BJ (cell line): ENCODE results near the gene TSKS. TPM values are rescaled to one million over a fixed set of nuclear protein-coding genes. Genes with fewer than 3 reads are reported as not detected.
A peak's percentile ranks its signal among the peaks of the same experiment; 100 is the strongest.

Experiments used
- CTCF ChIA-PET: fragments of 350-600 bp; formaldehyde crosslinking; extraction: SDS; loops from one replicate; lab custom pipeline; 2021; ENCODE audit warnings: antibody characterized with exemption, inconsistent platforms; lab: Yijun Ruan, JAX
- POLR2A ChIA-PET: fragments of 300-600 bp; sonication (Branson Sonifier 250); formaldehyde crosslinking; extraction: SDS; loops from one replicate; lab custom pipeline; 2021; ENCODE audit warnings: antibody characterized with exemption; lab: Charles Lee
- DNase-seq: peaks from one replicate; pipeline ENCODE4 v3.0.0-alpha.2; 2011; ENCODE audit warnings: low read depth
- H3K27me3 ChIP-seq: 2 replicates; pipeline ENCODE4 v1.6.0; 2011; ENCODE audit warnings: low read length; ENCODE audit not compliant: control insufficient read depth, insufficient read depth
- H3K36me3 ChIP-seq: 2 replicates; pipeline ENCODE4 v1.5.1; 2011; ENCODE audit warnings: low read length; ENCODE audit not compliant: control insufficient read depth, insufficient read depth
- H3K4me3 ChIP-seq: 2 replicates; pipeline ENCODE4 v1.5.1; 2011; ENCODE audit warnings: low read depth, mild to moderate bottlenecking, control low read depth, low read length
- polyA plus RNA-seq: library from polyadenylated mRNA; depleted of rRNA; stranded (reverse); fragments of >200 nt; gene quantifications from 2 replicates; pipeline ENCODE4 v1.2.3, GENCODE V29; 2011
- TF ChIP-seq, protein P1 (sequence below): IDR thresholded peaks from 2 replicates; pipeline ENCODE4 v1.5.1; 2011; ENCODE audit warnings: low read depth, mild to moderate bottlenecking, control low read depth, inconsistent platforms, low read length, moderate library complexity; ENCODE audit not compliant: insufficient read depth

The TSKS gene
- polyA plus RNA-seq, 1 experiment, result 0.15 TPM

GRCh38 chr19:49767381-49767780 lies 4.3 kb upstream of the TSKS start:
- Histone ChIP-seq H3K27me3 (no peaks in the 10 kb centered on the region), H3K36me3 (peaks cover 5% of the 10 kb centered on the region), H3K4me3 (peak overlapping the region; percentile 93)
- no peak for DNase-seq
- ChIA-PET CTCF (interaction anchor here (1.0 kb wide), 2 partner anchors 53 to 95 kb away, joined by 3 to 4 read pairs; no protein-coding TSS in a partner anchor), POLR2A (no interaction called here)
- TF ChIP-seq, protein P1, sequence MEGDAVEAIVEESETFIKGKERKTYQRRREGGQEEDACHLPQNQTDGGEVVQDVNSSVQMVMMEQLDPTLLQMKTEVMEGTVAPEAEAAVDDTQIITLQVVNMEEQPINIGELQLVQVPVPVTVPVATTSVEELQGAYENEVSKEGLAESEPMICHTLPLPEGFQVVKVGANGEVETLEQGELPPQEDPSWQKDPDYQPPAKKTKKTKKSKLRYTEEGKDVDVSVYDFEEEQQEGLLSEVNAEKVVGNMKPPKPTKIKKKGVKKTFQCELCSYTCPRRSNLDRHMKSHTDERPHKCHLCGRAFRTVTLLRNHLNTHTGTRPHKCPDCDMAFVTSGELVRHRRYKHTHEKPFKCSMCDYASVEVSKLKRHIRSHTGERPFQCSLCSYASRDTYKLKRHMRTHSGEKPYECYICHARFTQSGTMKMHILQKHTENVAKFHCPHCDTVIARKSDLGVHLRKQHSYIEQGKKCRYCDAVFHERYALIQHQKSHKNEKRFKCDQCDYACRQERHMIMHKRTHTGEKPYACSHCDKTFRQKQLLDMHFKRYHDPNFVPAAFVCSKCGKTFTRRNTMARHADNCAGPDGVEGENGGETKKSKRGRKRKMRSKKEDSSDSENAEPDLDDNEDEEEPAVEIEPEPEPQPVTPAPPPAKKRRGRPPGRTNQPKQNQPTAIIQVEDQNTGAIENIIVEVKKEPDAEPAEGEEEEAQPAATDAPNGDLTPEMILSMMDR, result no peak

DNA sequence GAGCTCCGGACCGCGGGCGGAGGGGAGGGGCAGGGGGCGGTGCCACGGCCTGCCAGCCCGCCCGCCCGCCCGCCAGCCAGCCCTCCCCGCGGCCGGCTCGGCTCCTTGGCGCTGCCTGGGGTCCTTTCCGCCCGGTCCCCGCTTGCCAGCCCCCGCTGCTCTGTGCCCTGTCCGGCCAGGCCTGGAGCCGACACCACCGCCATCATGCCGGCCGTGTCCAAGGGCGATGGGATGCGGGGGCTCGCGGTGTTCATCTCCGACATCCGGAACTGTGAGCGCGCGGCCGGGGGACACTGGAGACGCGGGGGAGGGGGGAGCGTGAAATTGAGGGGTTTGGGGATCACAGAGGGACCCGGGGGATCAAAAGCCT lies 3.8 kb upstream of the TSKS start, which contains the start of gene AP2A1:
TSS of gene AP2A1 (plus strand) at position 72 of the 370 bp plus-strand sequence. CDS start at position 205, 133 bp downstream.
- no peaks in the 10 kb centered on the region for H3K27me3 ChIP-seq
- H3K4me3 ChIP-seq, result peak within 1 kb of the TSS; percentile 93
- POLR2A ChIA-PET, result interaction anchor here (0.6 to 0.9 kb wide), 3 partner anchors 9 to 122 kb away, joined by 4 to 5 read pairs (median 4); no protein-coding TSS in a partner anchor
- peaks cover 5% of the 10 kb centered on the region for H3K36me3 ChIP-seq
- CTCF ChIA-PET, result interaction anchor here (1.0 to 2.1 kb wide), 2 partner anchors 49 to 94 kb away, joined by 4 to 7 read pairs; no protein-coding TSS in a partner anchor
- TF ChIP-seq, protein P1, result no peak
- no peak for DNase-seq

DNA sequence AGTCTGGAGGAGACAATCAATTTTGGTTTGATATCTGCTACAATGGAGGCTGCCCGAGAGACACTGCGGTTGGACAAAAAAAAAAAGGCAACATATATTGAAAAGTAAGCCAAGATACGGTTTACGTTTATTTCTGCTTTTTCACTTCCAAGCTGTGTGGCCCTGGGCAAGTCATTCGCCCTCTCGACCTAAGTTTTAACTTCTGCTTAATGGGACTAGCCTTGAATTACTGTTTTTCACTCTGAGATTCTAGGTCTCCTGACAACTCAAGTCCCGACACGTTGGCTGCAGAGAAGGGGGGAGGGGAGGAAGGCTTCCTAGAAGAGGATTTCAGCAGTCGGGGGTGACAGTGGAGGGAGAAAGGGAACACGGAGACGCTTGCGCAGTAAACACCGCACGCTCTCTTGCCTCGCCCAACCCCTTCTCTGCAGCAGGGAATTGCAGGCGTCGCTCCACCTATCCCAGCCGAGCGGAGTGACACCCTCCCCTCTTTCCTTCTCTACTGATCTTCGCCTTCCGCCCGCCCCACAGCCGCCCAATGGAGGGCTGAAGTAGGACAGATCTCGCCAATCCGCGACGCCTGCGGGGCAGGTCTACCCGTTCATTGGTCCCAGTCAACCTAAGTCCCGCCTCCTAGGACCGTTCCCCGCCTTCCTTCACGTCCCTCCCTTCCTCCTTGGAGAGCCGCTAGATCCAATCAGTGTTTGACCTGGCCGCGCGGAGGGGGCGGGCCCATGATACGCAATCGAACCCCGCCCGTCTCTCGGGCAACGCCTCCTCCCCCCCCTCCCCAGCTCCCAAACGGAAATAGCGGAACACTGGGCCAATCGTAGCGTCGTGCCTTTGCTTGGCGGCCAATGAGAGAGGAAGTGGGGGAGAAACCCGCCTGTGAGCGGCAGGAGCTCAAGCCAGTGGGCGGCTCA lies 3.2 kb upstream of the TSKS start:
- POLR2A ChIA-PET, result interaction anchor here (0.6 to 0.9 kb wide), 4 partner anchors 8 to 234 kb away, joined by 3 to 5 read pairs (median 4); no protein-coding TSS in a partner anchor
- TF ChIP-seq, protein P1, result no peak
- CTCF ChIA-PET, result interaction anchor here (0.6 to 2.1 kb wide), 6 partner anchors 15 to 94 kb away, joined by 3 to 7 read pairs (median 4); no protein-coding TSS in a partner anchor

DNA sequence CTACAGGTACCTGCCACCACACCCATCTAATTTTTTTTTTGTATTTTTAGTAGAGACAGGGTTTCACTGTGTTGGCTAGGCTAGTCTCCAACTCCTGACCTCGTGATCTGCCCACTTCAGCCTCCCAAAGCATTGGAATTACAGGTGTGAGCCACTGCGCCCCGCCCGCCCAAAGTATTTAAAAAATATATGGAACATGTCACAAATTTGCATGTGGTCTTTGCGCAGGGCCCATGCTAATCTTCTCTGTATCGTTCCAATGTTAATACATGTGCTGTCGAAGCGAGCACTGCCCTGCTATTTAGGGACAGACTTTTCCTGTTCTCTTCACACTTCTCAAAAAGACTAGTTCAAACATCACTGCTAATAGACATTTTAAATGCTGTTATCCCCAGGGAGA lies 1.2 kb upstream of the TSKS start:
- Histone ChIP-seq H3K36me3 (peaks cover 1% of the 10 kb centered on the region), H3K4me3 (no peak overlapping the region), H3K27me3 (no peaks in the 10 kb centered on the region)
- TF ChIP-seq, protein P1, result no peak
- ChIA-PET CTCF (interaction anchor here (0.7 kb wide), 1 partner anchor 102 kb away, joined by 4 read pairs; no protein-coding TSS in a partner anchor), POLR2A (no interaction called here)
- DNase-seq, result no peak

More for the DNA sequence above, 3.2 kb upstream of the TSKS start:
- Histone ChIP-seq H3K4me3 (peak overlapping the region; percentile 9), H3K36me3 (peaks cover 1% of the 10 kb centered on the region), H3K27me3 (no peaks in the 10 kb centered on the region)
- peak; percentile 100 for DNase-seq

DNA sequence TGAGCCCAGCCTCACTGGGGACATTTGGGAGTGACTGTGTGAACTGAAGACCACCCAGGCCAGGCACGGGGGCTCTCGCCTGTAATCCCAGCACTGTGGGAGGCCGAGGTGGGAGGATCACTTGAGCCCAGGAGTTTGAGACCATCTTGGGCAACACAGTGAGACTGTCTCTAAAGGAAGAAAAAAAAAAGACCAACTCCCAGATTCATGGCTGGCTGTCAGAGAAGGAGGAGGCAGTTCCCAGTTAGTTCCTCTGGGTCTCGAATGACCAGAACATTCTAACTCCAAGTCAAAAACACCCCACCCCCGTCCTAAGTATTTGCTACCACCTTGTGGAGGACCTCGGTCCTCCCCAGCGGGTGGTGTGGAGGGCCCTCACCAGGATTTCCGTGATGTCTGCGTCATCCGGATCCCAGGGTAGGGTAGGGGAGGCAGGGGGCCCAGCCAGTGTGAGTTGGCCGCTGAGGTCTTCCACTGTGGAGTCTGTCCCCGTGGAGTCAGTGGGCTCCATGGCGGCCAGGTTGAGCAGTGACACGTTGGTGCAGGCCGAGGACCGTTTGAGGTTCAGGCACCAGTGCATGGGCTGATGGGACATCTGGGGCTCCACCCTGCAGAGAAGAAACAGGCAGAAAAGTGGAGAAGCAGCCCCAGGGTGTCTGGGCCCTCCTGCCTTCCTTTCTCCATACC lies 1.3 kb downstream of the TSKS start:
- DNase-seq, result no peak
- ChIA-PET POLR2A (no interaction called here), CTCF (interaction anchor here (1.0 kb wide), 1 partner anchor 73 kb away, joined by 3 read pairs; the partner anchor contains the start of gene ADM5)
- Histone ChIP-seq H3K27me3 (no peaks in the 10 kb centered on the region), H3K4me3 (no peak overlapping the region), H3K36me3 (no peaks in the 10 kb centered on the region)
- TF ChIP-seq, protein P1, result peak; percentile 25
